DND-41 (cell line): ENCODE measurements around the gene ZNF688.

Source experiments
- CTCF ChIP-seq: IDR thresholded peaks from 2 replicates; pipeline ENCODE4 v1.5.1; 2012; ENCODE audit warnings: borderline replicate concordance, low read length, moderate library complexity, mild to moderate bottlenecking; ENCODE audit not compliant: poor library complexity, severe bottlenecking; ENCODE audit errors: extremely low read depth
- EZH2 ChIP-seq: IDR thresholded peaks from 3 replicates; pipeline ENCODE4 v1.6.1; 2012; ENCODE audit warnings: borderline replicate concordance, low read depth, mild to moderate bottlenecking, moderate library complexity, low read length, inconsistent platforms; ENCODE audit not compliant: severe bottlenecking

- TF ChIP-seq CTCF (no peak), EZH2 (no peak)
Observed at GRCh38 chr16:30602616-30603277, 31.2 kb upstream of the ZNF688 start.
